ENCODE measurements around the gene MTHFR. TPM values are rescaled to one million over a fixed set of nuclear protein-coding genes. Genes with fewer than 3 reads are reported as not detected.

Gene MTHFR
- total and polyA plus RNA-seq, 2 of the 4 experiments (the other 2 are of a cell fraction), result 7.3 to 7.4 TPM

GRCh38 chr1:11751087-11751486 lies 54.7 kb downstream of the MTHFR start:
- dilution Hi-C loops (cut with HindIII; ENCODE audit: low sequenced_read_pairs, unreplicated experiment), result no loop called here
- H2BK5ac ChIP-seq (ENCODE audit: low read depth, low read length, poor library complexity, severe bottlenecking), result no peak overlapping the region
- DNase-seq, result no peak

More at GRCh38 chr1:11751087-11751486, 54.7 kb downstream of the MTHFR start:
- intact Hi-C loops (cut with micrococcal nuclease) (no loop called here), in situ Hi-C loops (cut with MboI; ENCODE audit: low sequenced_read_pairs) (no loop called here)
- H2AFZ ChIP-seq (replicated peaks; ENCODE audit: low read length, poor library complexity), result no peak overlapping the region
- 90% methylated on average over 4 of the region's 9 CpGs; no CpG with 5 or more reads in 1 of the 2 experiments for WGBS, 2 experiments (ENCODE audit: extremely low coverage in 2 of 2, insufficient read length in 1 of 2)
- POLR2A ChIA-PET (ENCODE audit: unreplicated experiment), result no interaction called here
- no peaks in the 10 kb centered on the region for H3K79me1 ChIP-seq (ENCODE audit: low read depth in 1 of 2, low read length in 2 of 2)
- no peak overlapping the region for H3K9ac ChIP-seq (ENCODE audit: low read depth, low read length)
- H2BK120ac ChIP-seq (ENCODE audit: low read depth, low read length), result no peak overlapping the region
- no peaks in the 10 kb centered on the region for H3K9me3 ChIP-seq (ENCODE audit: control insufficient read depth, insufficient read depth, low read length)
- no peak overlapping the region for H4K5ac ChIP-seq (ENCODE audit: low read depth, low read length)
- no peak overlapping the region for H3K27ac ChIP-seq (ENCODE audit: insufficient read depth, low read length)
- H4K91ac ChIP-seq (ENCODE audit: insufficient read depth, low read depth, low read length), result no peak overlapping the region
- CTCF ChIA-PET, result no interaction called here
- no peak overlapping the region for H3K56ac ChIP-seq (ENCODE audit: extremely low read depth, insufficient read depth, low read length)
- H3K36me3 ChIP-seq (ENCODE audit: control insufficient read depth, insufficient read depth, low read length), result peaks cover 21% of the 10 kb centered on the region
- H2AK5ac ChIP-seq (ENCODE audit: low read depth, low read length), result no peak overlapping the region
- no peak for ATAC-seq (ENCODE audit: low read depth)
- no peak overlapping the region for H3K23ac ChIP-seq (ENCODE audit: low read depth, low read length)
- no peaks in the 10 kb centered on the region for H3K4me1 ChIP-seq (ENCODE audit: control insufficient read depth, insufficient read depth, low read length)
- H2BK20ac ChIP-seq (ENCODE audit: low read depth, low read length), result no peak overlapping the region
- no peak overlapping the region for H3K4ac ChIP-seq (ENCODE audit: low read depth, low read length)
- no peak overlapping the region for H3K4me2 ChIP-seq (ENCODE audit: low read depth, low read length)
- no peaks in the 10 kb centered on the region for H4K20me1 ChIP-seq (ENCODE audit: insufficient read depth, low read length)
- no peak overlapping the region for H2AK9ac ChIP-seq (replicated peaks; ENCODE audit: low read depth, low read length, poor library complexity)
- no TSS peak for BruUV-seq (replicated peaks)
- no peak overlapping the region for H3K14ac ChIP-seq (replicated peaks; ENCODE audit: low read depth, low read length)
- H3K27me3 ChIP-seq (ENCODE audit: control insufficient read depth, insufficient read depth, low read length), result 0 out of 2 replicates have a peak, but pooled peaks cover 3% of the 10 kb centered on the region
- no peaks in the 10 kb centered on the region for H3K9me1 ChIP-seq (ENCODE audit: insufficient read depth, low read length)
- TF ChIP-seq POLR2A (IDR thresholded peaks at IDR 0.05; ENCODE audit: low read depth, low read length), result no peak
- no peak overlapping the region for H3K4me3 ChIP-seq (ENCODE audit: insufficient read depth, low read depth, low read length)
- H4K8ac ChIP-seq (ENCODE audit: low read depth in 2 of 2, low read length in 2 of 2), result no peak overlapping the region
- no peak overlapping the region for H3K18ac ChIP-seq (ENCODE audit: low read depth, low read length)
- H2BK15ac ChIP-seq (ENCODE audit: low read depth, low read length), result no peak overlapping the region
